Fibroblast of lung (primary cell): ENCODE results near the gene DHH. TPM values are rescaled to one million over a fixed set of nuclear protein-coding genes. Genes with fewer than 3 reads are reported as not detected.
A peak's percentile ranks its signal among the peaks of the same experiment; 100 is the strongest.

Experiments used
- DNase-seq, 2 donors: peaks; one replicate each; pipeline versions ENCODE4 v3.0.0 to v3.0.0-alpha.2; 2010; ENCODE audit warnings: low read depth in 2 of 2
- H2AFZ ChIP-seq: 2 replicates; pipeline ENCODE4 v1.5.1; 2012; ENCODE audit warnings: low read length, control low read depth, inconsistent platforms
- H3K27ac ChIP-seq: 2 replicates; pipeline ENCODE4 v1.5.1; 2011; ENCODE audit warnings: low read length, control low read depth; ENCODE audit not compliant: insufficient read depth
- H3K27me3 ChIP-seq: 2 replicates; pipeline ENCODE4 v1.5.1; 2011; ENCODE audit warnings: mild to moderate bottlenecking, low read length; ENCODE audit not compliant: control insufficient read depth, insufficient read depth
- H3K36me3 ChIP-seq: 2 replicates; pipeline ENCODE4 v1.5.1; 2011; ENCODE audit warnings: low read length; ENCODE audit not compliant: control insufficient read depth, insufficient read depth
- H3K4me1 ChIP-seq: 2 replicates; pipeline ENCODE4 v1.5.1; 2011; ENCODE audit warnings: low read length; ENCODE audit not compliant: control insufficient read depth, insufficient read depth; ENCODE audit errors: extremely low read depth
- H3K4me2 ChIP-seq: 2 replicates; pipeline ENCODE4 v1.5.1; 2011; ENCODE audit warnings: low read length, control low read depth; ENCODE audit not compliant: insufficient read depth; ENCODE audit errors: extremely low read depth
- H3K4me3 ChIP-seq, 4 experiments: fragments of 200-600 bp in 1 of 4; sonication (generic) in 1 of 4; replicated peaks in 1 of 4; 2 replicates each; pipeline ENCODE4 v1.5.1; 2011 to 2016; ENCODE audit warnings: low read length in 4 of 4, low read depth in 3 of 4, mild to moderate bottlenecking in 3 of 4, control low read depth in 2 of 4, inconsistent platforms in 1 of 4, mixed read lengths in 1 of 4; ENCODE audit not compliant: insufficient read depth in 1 of 4; ENCODE audit errors: control extremely low read depth in 1 of 4
- H3K79me2 ChIP-seq: 2 replicates; pipeline ENCODE4 v1.5.1; 2012; ENCODE audit warnings: mild to moderate bottlenecking, low read length, inconsistent platforms; ENCODE audit not compliant: control insufficient read depth, insufficient read depth
- H3K9ac ChIP-seq: 2 replicates; pipeline ENCODE4 v1.5.1; 2011; ENCODE audit warnings: mild to moderate bottlenecking, low read length, control low read depth; ENCODE audit not compliant: insufficient read depth
- H3K9me3 ChIP-seq: 2 replicates; pipeline ENCODE4 v1.5.1; 2012; ENCODE audit warnings: low read depth, low read length; ENCODE audit not compliant: control insufficient read depth, insufficient read depth
- H4K20me1 ChIP-seq: 2 replicates; pipeline ENCODE4 v1.5.1; 2011; ENCODE audit warnings: low read length; ENCODE audit not compliant: control insufficient read depth, insufficient read depth; ENCODE audit errors: extremely low read depth
- CTCF ChIP-seq, 2 donors: IDR thresholded peaks in 1 of 2; conservative IDR thresholded peaks in 1 of 2; 1 replicate in 1 of 2; 2 replicates in 1 of 2; pipeline ENCODE4 v1.5.1; 2011 to 2012; ENCODE audit warnings: low read length in 2 of 2, control low read depth in 1 of 2, inconsistent platforms in 1 of 2, low read depth in 1 of 2, mild to moderate bottlenecking in 1 of 2
- EZH2 ChIP-seq: IDR thresholded peaks from 2 replicates; pipeline ENCODE4 v1.5.1; 2012; ENCODE audit warnings: low read length, control low read depth, mild to moderate bottlenecking; ENCODE audit errors: missing control alignments
- polyA plus RNA-seq, 2 donors: library from polyadenylated mRNA; depleted of rRNA in 1 of 2; stranded (reverse) in 1 of 2; unstranded in 1 of 2; fragments of >200 nt; gene quantifications; 2 replicates each; pipeline ENCODE4 v1.2.1, GENCODE V29; 2011 to 2012; ENCODE audit warnings: missing spikeins in 1 of 2
- total RNA-seq: library from RNA; depleted of rRNA; stranded (reverse); fragments of >200 nt; gene quantifications from 2 replicates; pipeline ENCODE4 v1.2.1, GENCODE V29; 2014

The DHH gene
- total and polyA plus RNA-seq, 2 donors (not counting 1 experiment from before 2014, with no cell fraction given), result under 0.01 to 0.01 TPM

GRCh38 chr12:49059299-49060171, 35.1 kb downstream of the DHH start:
- DNase-seq, result peak; percentile 15 to 25
- H3K4me1 ChIP-seq, result peaks cover 8% of the 10 kb centered on the region
- H4K20me1 ChIP-seq, result peaks cover 5% of the 10 kb centered on the region
- no peaks in the 10 kb centered on the region for H3K9me3 ChIP-seq
- H3K27ac ChIP-seq, result peak overlapping the region; percentile 92
- TF ChIP-seq CTCF (conservative IDR thresholded peaks at IDR 0.05 in 1 of 2, IDR thresholded peaks at IDR 0.05 in 1 of 2; ENCODE audit: low read depth in 1 of 2, low read length in 2 of 2) (no peak), EZH2 (no peak)
- peaks cover 5% of the 10 kb centered on the region for H3K36me3 ChIP-seq
- H3K4me2 ChIP-seq, result peak overlapping the region; percentile 99
- no peak overlapping the region for H2AFZ ChIP-seq
- H3K79me2 ChIP-seq, result peaks cover 62% of the 10 kb centered on the region
- peak overlapping the region; percentile 65 to 96 (median 84) for H3K4me3 ChIP-seq
- peak overlapping the region; percentile 93 for H3K9ac ChIP-seq
- no peaks in the 10 kb centered on the region for H3K27me3 ChIP-seq

GRCh38 chr12:49059045-49059298, 35.6 kb downstream of the DHH start:
- TF ChIP-seq CTCF (conservative IDR thresholded peaks at IDR 0.05 in 1 of 2, IDR thresholded peaks at IDR 0.05 in 1 of 2; ENCODE audit: low read depth in 1 of 2, low read length in 2 of 2), result no peak
- TF ChIP-seq EZH2, result no peak
- peak overlapping the region; percentile 65 to 96 (median 84) for H3K4me3 ChIP-seq
- H3K79me2 ChIP-seq, result peaks cover 68% of the 10 kb centered on the region
- H3K9ac ChIP-seq, result peak overlapping the region; percentile 93
- no peak overlapping the region for H2AFZ ChIP-seq
- H3K27ac ChIP-seq, result peak overlapping the region; percentile 92
- H3K36me3 ChIP-seq, result peaks cover 9% of the 10 kb centered on the region
- H4K20me1 ChIP-seq, result peaks cover 5% of the 10 kb centered on the region
- no peaks in the 10 kb centered on the region for H3K27me3 ChIP-seq
- DNase-seq, result peak in 1 of 2 donors; percentile 11
- H3K4me2 ChIP-seq, result peak overlapping the region; percentile 99
- H3K9me3 ChIP-seq, result no peaks in the 10 kb centered on the region
- peaks cover 8% of the 10 kb centered on the region for H3K4me1 ChIP-seq

DNA sequence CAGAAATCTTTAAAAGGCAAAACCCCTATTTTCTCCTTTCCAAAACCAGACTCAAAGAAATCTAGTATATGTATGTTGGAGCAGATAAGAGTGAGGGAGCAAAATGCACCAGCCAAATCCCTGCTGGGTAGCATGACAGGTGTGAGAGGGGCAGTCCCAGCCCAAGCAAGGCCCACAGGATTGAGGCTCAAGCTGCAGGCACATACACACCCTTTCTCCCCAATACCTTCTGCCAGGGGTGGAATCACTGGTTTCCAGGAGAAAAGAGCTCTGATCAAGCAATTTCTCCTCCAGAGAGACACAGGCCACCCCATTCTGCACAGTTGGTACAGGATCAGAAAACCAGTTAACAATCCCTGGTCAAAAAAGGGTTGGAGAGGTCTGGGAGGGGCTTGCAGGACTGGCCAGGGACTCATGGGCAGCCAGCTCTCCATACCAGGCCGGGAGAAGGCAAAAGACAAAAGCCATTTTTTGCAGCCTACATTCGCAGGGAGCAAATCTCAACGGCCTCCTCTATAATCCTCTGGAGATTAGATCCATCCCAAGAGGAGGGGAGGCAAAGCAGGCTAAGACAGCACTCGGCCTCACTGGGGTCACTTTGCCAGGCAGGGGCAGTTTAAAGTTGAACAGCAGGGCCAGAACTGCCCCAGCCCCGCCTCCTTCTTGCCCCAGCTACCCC, 36.1 kb downstream of the DHH start:
- Histone ChIP-seq H3K27me3 (no peaks in the 10 kb centered on the region), H2AFZ (no peak overlapping the region), H3K79me2 (peaks cover 72% of the 10 kb centered on the region), H3K9me3 (no peaks in the 10 kb centered on the region), H3K27ac (peak overlapping the region; percentile 92), H4K20me1 (peaks cover 8% of the 10 kb centered on the region), H3K4me3 (peak overlapping the region; percentile 65 to 96 (median 84)), H3K4me2 (peak overlapping the region; percentile 99), H3K36me3 (peaks cover 12% of the 10 kb centered on the region), H3K4me1 (peaks cover 8% of the 10 kb centered on the region), H3K9ac (peak overlapping the region; percentile 93)
- TF ChIP-seq CTCF (conservative IDR thresholded peaks at IDR 0.05 in 1 of 2, IDR thresholded peaks at IDR 0.05 in 1 of 2; ENCODE audit: low read depth in 1 of 2, low read length in 2 of 2), result no peak
- no peak for TF ChIP-seq EZH2
- DNase-seq, result no peak
